Effector memory CD4-positive, alpha-beta T cell (primary cell): ENCODE data around the gene GPRC5D.
A peak's percentile ranks its signal among the peaks of the same experiment; 100 is the strongest.

Source experiments
- DNase-seq, 3 donors: peaks; one replicate each; pipeline ENCODE4 v3.0.0-alpha.2; 2020
- H3K27ac ChIP-seq: 2 replicates; pipeline ENCODE4 v1.7.0; 2013; ENCODE audit warnings: mild to moderate bottlenecking, low read length, moderate library complexity; ENCODE audit not compliant: insufficient read depth, poor library complexity, severe bottlenecking
- H3K27me3 ChIP-seq: replicated peaks from 2 replicates; pipeline ENCODE4 v1.7.0; 2013; ENCODE audit warnings: mild to moderate bottlenecking, low read length; ENCODE audit not compliant: insufficient read depth, control insufficient read depth, poor library complexity, severe bottlenecking
- H3K36me3 ChIP-seq: 2 replicates; pipeline ENCODE4 v1.7.0; 2013; ENCODE audit warnings: mild to moderate bottlenecking, low read length, moderate library complexity; ENCODE audit not compliant: control insufficient read depth, insufficient read depth
- H3K4me1 ChIP-seq: 2 replicates; pipeline ENCODE4 v1.7.0; 2013; ENCODE audit warnings: low read length, mild to moderate bottlenecking; ENCODE audit not compliant: control insufficient read depth, insufficient read depth, poor library complexity, severe bottlenecking
- H3K4me3 ChIP-seq: 2 replicates; pipeline ENCODE4 v1.7.0; 2013; ENCODE audit warnings: low read length, low read depth, mild to moderate bottlenecking; ENCODE audit not compliant: insufficient read depth, poor library complexity, severe bottlenecking
- H3K9me3 ChIP-seq: 2 replicates; pipeline ENCODE4 v1.7.0; 2013; ENCODE audit warnings: mild to moderate bottlenecking, low read length, moderate library complexity; ENCODE audit not compliant: control insufficient read depth

The GPRC5D gene

DNA sequence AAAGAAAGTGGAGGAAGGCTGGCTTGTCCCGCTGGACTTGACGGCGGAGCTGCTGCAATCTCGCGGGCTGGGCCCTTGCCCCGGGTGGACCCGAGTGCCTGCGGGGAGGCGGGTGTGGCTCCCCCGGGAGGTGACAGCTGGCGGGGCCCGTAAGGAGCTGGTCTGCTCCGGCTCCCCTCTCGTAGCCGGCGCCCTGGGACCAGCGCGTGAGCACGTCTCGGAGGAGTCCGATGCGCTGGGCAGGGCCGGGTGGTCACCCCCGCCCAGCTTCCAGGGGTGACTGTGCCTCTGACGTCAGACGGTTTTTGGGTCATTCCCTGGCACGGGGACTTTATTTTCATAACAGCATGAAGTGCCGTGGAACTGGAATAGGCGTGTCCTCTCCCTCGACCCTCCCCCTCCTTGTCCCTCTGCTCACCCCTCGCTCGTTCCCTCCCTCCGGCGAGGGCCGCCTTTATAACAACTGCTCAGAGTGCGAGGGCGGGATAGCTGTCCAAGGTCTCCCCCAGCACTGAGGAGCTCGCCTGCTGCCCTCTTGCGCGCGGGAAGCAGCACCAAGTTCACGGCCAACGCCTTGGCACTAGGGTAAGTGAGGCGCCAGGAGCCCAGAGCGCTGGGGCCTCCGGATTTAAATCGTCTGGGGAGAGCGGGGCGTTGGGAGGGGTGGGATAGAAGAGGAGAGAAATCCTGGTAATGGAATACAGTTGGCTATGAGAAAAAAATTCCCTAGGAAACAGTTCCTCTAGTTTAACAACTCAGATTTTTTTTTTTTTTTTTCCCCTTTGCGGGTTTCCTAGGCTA, 60.7 kb downstream of the GPRC5D start, which contains the start of gene GPRC5A:
Gene GPRC5A, plus strand, starts transcription at position 483 of the 801 bp plus-strand sequence. CDS start 16,688 bp downstream, outside the sequence.
- H3K27ac ChIP-seq, result no peak within 1 kb of the TSS
- H3K4me3 ChIP-seq, result peak within 1 kb of the TSS; percentile 64
- DNase-seq, result peak in 1 of 3 donors; percentile 0
- no peaks in the 10 kb centered on the region for H3K9me3 ChIP-seq
- H3K27me3 ChIP-seq, result peaks cover 7% of the 10 kb centered on the region
- peaks cover 2% of the 10 kb centered on the region for H3K4me1 ChIP-seq
- no peaks in the 10 kb centered on the region for H3K36me3 ChIP-seq
